GM19452 (cell line): ENCODE data around the gene ATP8A2.

Source experiments
- ATAC-seq: cut with Tn5 transposase; IDR thresholded peaks from one replicate; pipeline ENCODE4 v1.9.1; 2021; ENCODE audit not compliant: unreplicated experiment

Gene ATP8A2

GRCh38 chr13:25725104-25725503 lies 353.3 kb downstream of the ATP8A2 start:
- no peak for ATAC-seq

- no peak for ATAC-seq
Observed at GRCh38 chr13:25727250-25727649, 355.5 kb downstream of the ATP8A2 start.

DNA sequence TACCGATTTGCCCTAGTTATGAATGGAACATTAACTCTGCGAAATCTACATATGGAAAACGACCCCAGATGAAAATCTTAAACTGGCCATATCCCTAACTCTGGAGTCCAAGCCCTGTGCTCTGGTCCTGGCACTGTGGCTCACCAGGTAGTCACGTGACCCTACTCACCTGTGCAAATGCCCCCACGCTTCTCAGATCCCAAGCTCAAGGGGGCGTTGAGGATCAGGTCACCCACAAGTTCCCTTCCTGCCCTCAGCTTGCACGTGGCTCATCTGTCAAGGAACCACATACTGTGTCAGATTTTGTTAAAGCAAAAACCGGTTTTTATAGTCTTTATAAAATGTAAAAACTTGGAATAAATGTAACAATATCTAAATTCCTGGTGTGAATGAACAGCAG lies 356.0 kb downstream of the ATP8A2 start:
- no peak for ATAC-seq

DNA sequence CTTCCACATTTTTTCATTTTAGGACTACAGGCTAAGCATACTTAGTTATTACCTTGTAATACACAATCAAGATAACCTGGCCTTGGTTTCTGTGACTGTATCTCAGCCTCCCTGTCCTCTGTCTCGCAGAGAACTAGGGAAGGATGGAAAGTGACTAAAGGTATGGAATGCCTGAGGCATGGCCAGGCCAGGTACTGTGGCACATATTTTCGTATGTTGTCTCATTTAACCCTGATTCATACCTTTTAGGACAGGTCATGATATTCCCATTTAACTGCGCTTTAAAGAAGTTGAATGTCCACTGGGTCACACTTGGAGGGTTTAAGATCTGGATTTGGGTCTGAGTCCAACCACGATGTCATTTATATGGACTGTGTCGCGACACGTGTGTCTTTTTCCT lies 357.4 kb downstream of the ATP8A2 start:
- no peak for ATAC-seq

GRCh38 chr13:25731037-25731436 lies 359.3 kb downstream of the ATP8A2 start:
- ATAC-seq = no peak

DNA sequence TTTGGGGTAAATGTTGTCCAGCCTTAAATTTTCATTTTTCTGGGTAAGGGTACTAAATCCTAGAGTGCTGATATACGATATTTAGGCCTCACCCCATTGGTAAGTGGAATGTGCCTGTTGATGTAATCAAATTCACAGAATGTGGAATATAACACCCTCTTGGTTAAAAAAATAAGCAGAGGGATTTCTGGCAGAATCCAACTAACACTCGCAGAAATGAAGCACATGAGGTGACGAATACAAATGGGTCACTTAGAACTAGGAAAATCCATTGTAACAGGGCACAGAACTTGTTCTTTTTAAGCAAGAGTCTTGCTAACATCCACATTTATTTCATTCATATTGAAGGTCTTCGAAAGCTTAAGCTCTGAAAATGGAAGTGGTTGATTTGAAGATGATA lies 359.8 kb downstream of the ATP8A2 start:
- ATAC-seq = no peak

DNA sequence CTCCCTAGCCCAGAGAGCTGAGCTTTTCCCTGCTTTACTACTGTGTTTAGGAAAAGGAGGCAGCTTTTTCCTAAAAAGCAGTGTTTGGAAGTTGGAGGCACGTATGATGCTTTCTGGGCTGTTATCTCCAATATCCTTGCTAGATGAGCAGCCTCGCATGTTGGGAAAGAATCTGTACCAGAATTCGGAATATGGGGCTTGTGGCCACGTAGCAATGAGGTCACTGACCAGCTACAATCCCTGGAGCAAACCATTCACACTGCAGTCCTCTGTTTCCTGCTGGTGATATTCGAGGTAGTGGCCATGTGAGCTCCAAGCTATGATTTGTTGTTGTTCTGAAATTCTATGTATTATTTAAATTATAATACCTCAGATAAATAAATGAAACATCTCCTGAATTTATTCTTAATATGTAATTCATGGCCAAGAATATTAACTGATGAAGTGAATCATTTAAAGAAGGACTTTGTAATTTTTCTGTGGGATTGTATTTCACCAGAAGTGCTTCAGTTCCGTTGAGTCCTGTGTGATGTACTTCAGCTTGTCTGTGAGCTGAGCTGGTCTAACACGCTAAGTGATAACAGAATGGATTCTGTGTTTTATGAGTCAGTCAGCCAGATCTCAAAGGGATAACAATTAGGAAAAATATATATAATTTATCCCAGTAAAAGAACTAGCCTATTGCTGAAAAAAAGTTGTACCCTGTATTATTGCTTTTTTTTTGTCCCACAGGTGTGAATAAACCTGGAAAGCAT lies 360.5 kb downstream of the ATP8A2 start:
- no peak for ATAC-seq

DNA sequence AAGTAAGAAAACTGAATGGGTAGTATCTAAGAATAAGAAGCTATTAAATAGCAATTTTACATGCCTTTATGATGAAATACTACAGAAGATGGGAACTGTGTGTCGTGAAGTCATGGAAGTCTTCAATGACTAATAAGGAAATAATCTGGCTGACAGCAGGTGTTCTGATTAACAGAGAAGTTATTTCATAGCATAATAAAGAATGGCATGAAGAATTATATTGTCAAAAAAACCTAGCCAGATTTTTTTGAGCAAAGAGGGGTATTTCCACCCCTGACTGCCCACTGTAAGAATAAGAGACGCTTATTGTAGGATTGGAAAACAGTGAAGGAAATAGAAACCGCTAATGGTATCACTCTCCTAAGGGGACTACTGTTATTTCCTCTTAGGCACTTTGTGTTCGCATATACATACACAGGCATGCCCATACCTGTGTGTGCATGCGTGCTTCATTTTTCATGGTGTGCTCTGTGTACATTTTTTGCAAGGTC lies 361.3 kb downstream of the ATP8A2 start:
- ATAC-seq = no peak

- ATAC-seq = no peak
Observed at GRCh38 chr13:25733696-25734435, 362.1 kb downstream of the ATP8A2 start.

- ATAC-seq = no peak
Observed at GRCh38 chr13:25738342-25739196, 366.8 kb downstream of the ATP8A2 start.

DNA sequence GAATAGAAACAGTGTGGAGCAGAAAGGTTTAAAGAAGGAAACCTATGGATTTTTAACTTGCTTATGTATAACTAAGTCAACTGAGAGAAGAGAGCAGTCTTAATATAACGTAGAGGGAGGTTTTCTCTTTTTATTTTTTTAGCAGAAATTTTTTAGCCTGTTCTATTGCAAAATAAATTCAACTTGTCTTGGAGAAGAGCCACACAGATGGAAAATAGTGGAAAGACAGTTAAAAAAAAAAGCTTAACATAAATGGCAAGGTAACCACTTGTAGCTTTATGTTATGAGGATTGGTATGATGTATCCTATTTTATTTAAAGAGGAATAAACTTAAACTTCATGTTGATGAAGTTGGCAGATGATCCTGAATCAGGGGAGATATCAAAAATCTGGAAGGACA lies 367.6 kb downstream of the ATP8A2 start:
- ATAC-seq = no peak

DNA sequence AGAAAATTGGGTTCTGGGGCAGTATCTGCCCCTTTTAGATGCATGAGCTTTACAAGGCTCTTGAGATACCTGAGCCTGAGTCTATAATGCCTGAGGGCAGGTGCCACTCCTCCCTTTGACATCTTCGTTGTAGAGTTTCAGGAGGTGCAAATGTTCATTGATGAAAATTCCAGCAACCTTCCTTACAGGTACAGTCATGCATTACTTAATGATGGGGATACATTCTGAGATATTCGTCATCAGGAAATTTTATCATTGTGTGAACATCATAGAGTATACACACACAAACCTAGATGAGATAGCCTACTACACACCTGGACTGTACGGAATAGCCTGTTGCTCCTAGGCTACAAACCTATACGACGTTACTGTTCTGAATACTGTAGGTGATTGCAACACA lies 370.0 kb downstream of the ATP8A2 start:
- no peak for ATAC-seq

- no peak for ATAC-seq
Observed at GRCh38 chr13:25742220-25742619, 370.4 kb downstream of the ATP8A2 start.

DNA sequence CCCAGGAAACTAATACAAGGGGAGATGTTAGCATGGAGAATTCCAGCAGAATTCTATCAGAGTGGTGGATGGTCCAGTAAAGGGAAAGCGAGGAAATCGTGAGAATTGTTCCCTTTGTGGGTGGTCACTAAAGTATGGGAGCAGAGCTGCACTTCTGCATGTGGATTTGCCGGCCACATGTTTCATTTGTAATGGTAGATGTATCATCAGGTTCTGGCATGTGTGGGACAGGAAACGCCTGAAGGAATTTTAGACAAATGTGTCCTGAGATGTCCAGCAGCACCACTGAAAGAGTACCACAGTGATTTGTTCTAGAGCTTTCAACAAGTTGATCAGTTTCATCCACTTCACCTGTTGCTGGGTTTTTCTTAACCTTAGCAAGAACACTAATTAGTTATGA lies 371.6 kb downstream of the ATP8A2 start:
- ATAC-seq = no peak

- ATAC-seq = no peak
Observed at GRCh38 chr13:25744178-25744577, 372.4 kb downstream of the ATP8A2 start.

GRCh38 chr13:25746131-25746530 lies 374.4 kb downstream of the ATP8A2 start:
- no peak for ATAC-seq

DNA sequence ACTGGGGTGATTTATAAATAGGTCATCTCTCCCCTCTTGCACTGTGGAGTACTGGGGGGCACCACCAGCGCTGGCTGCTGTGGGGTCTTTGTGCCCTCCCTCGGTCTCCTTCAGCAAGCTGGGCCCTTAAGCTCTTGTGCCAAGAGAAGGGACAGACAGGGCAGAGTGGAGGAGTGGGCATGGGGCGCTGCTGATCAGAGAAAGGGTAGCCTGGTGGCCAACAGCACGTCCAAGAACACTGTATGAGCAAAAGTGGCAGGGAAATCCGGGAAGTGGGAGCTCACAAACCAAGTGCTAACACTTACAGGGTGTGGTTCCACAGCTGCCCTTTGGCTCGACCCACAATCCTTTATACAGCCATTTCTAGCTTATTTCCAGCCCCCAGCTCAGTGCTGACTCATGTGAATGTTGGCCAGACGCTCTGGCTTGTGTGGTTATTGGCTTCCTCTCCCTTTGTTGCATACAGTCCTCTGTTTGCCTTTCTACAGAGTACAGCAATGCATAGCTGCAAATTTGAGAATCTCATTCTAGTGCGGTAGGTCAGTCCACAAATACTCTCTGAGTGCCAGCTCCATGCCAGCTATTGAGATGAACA lies 381.3 kb downstream of the ATP8A2 start:
- ATAC-seq = no peak

DNA sequence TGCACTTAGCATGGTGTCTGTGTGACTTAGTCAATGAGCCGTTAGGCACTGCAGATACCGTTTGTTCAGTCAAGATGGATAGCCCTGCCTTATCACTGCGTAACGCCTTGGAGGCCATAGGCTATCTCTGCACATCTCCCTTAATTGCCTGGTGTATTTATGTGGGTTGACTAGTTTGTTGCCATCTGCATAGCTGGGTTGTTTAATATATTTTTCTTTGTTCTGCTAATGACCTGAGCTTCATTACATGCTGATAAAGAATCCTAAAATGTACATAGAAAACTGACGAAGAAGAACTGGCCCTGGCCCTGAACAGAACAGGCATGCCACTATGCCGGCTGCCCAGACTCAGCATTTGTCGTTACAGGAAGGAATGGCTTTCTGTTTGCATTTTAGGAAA lies 382.2 kb downstream of the ATP8A2 start:
- ATAC-seq = no peak

- no peak for ATAC-seq
Observed at GRCh38 chr13:25756251-25756650, 384.5 kb downstream of the ATP8A2 start.

GRCh38 chr13:25756912-25757311 lies 385.1 kb downstream of the ATP8A2 start:
- ATAC-seq = no peak

DNA sequence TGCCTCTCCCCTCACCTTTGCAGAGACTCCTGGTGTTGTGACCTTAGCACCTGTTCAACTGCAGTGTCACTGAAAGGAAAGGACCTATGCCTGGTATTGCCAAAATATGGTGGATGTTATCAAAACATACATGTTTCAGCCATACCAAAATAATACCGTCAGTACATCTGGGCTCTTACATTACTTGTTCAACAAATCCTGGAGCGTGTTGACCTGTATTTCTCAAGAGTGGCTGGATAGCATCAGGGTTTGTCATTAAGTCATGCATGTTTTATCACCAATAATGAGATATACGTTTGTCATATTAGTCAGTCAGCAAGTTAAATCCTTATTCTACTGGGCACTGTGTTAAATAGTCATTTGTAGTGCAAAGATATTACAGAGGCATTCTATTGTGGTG lies 389.3 kb downstream of the ATP8A2 start:
- ATAC-seq = no peak
